ENCODE measurements around the gene KMT5B. TPM values are rescaled to one million over a fixed set of nuclear protein-coding genes. Genes with fewer than 3 reads are reported as not detected.

KMT5B gene
- total and polyA plus RNA-seq, 2 experiments from 2014 or later, result 26.4 to 31.0 TPM

DNA sequence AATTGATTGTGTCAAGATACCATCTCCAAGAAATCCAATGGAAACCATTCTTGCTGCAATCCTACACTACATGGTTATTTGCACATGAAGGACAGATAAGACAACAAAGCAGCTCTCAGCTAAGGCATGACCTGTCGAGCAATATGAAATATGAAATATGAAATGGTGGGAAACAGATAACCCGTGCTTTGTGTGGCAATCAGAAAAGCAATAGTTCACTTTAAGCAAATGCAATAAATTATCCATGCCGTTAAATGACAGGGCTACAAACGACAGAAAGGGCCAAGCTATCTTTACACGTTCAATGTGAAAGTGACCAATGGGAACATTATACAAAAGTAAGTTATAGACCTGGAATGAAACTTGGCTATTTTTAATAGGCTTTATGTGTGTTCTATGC, 35.2 kb downstream of the KMT5B start (continued):
- TF ChIP-seq, protein P1, sequence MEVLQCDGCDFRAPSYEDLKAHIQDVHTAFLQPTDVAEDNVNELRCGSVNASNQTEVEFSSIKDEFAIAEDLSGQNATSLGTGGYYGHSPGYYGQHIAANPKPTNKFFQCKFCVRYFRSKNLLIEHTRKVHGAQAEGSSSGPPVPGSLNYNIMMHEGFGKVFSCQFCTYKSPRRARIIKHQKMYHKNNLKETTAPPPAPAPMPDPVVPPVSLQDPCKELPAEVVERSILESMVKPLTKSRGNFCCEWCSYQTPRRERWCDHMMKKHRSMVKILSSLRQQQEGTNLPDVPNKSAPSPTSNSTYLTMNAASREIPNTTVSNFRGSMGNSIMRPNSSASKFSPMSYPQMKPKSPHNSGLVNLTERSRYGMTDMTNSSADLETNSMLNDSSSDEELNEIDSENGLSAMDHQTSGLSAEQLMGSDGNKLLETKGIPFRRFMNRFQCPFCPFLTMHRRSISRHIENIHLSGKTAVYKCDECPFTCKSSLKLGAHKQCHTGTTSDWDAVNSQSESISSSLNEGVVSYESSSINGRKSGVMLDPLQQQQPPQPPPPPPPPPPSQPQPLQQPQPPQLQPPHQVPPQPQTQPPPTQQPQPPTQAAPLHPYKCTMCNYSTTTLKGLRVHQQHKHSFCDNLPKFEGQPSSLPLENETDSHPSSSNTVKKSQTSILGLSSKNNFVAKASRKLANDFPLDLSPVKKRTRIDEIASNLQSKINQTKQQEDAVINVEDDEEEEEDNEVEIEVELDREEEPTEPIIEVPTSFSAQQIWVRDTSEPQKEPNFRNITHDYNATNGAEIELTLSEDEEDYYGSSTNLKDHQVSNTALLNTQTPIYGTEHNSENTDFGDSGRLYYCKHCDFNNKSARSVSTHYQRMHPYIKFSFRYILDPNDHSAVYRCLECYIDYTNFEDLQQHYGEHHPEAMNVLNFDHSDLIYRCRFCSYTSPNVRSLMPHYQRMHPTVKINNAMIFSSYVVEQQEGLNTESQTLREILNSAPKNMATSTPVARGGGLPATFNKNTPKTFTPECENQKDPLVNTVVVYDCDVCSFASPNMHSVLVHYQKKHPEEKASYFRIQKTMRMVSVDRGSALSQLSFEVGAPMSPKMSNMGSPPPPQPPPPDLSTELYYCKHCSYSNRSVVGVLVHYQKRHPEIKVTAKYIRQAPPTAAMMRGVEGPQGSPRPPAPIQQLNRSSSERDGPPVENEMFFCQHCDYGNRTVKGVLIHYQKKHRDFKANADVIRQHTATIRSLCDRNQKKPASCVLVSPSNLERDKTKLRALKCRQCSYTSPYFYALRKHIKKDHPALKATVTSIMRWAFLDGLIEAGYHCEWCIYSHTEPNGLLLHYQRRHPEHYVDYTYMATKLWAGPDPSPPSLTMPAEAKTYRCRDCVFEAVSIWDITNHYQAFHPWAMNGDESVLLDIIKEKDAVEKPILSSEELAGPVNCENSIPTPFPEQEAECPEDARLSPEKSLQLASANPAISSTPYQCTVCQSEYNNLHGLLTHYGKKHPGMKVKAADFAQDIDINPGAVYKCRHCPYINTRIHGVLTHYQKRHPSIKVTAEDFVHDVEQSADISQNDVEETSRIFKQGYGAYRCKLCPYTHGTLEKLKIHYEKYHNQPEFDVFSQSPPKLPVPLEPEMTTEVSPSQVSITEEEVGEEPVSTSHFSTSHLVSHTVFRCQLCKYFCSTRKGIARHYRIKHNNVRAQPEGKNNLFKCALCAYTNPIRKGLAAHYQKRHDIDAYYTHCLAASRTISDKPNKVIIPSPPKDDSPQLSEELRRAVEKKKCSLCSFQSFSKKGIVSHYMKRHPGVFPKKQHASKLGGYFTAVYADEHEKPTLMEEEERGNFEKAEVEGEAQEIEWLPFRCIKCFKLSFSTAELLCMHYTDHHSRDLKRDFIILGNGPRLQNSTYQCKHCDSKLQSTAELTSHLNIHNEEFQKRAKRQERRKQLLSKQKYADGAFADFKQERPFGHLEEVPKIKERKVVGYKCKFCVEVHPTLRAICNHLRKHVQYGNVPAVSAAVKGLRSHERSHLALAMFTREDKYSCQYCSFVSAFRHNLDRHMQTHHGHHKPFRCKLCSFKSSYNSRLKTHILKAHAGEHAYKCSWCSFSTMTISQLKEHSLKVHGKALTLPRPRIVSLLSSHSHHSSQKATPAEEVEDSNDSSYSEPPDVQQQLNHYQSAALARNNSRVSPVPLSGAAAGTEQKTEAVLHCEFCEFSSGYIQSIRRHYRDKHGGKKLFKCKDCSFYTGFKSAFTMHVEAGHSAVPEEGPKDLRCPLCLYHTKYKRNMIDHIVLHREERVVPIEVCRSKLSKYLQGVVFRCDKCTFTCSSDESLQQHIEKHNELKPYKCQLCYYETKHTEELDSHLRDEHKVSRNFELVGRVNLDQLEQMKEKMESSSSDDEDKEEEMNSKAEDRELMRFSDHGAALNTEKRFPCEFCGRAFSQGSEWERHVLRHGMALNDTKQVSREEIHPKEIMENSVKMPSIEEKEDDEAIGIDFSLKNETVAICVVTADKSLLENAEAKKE (CRISPR knock-in tag; IDR thresholded peaks at IDR 0.05), result no peak
- no peak for TF ChIP-seq ZNF331 (CRISPR knock-in tag; IDR thresholded peaks at IDR 0.05; ENCODE audit: low read depth)
- no peak for TF ChIP-seq JUNB (IDR thresholded peaks at IDR 0.05; ENCODE audit: unreplicated experiment)
- TF ChIP-seq EZH2phosphoT487 (IDR thresholded peaks at IDR 0.05; ENCODE audit: unreplicated experiment), result no peak
- no peak for TF ChIP-seq EZH2 (IDR thresholded peaks at IDR 0.05; ENCODE audit: low read depth, unreplicated experiment)
- no peak for TF ChIP-seq CREB1 (CRISPR knock-in tag; IDR thresholded peaks at IDR 0.05; ENCODE audit: low read depth)

- Histone ChIP-seq H3K79me2 (replicated peaks; ENCODE audit: insufficient read depth) (no peaks in the 10 kb centered on the region), H3K4me3 (no peak overlapping the region), H3F3A (replicated peaks; ENCODE audit: low read depth) (0 out of 2 replicates have a peak, but pooled peaks cover 3% of the 10 kb centered on the region), H3K36me3 (ENCODE audit: insufficient read depth) (peaks cover 44% of the 10 kb centered on the region), H3K4me2 (no peak overlapping the region), H4K20me1 (replicated peaks; ENCODE audit: insufficient read depth) (no peaks in the 10 kb centered on the region), H3K4me1 (ENCODE audit: insufficient read depth) (no peaks in the 10 kb centered on the region), H3K27ac (ENCODE audit: low read depth) (no peak overlapping the region), H3K9me2 (ENCODE audit: insufficient read depth) (no peaks in the 10 kb centered on the region), H2AFZ (no peak overlapping the region), H3K27me3 (ENCODE audit: insufficient read depth) (no peaks in the 10 kb centered on the region)
- H3K4me3 Mint-ChIP-seq, result no peak overlapping the region
- no peaks in the 10 kb centered on the region for H3K27me3 Mint-ChIP-seq (ENCODE audit: insufficient read depth, low read depth, poor library complexity)
- no peak for ATAC-seq
- no peak overlapping the region for H3K27ac Mint-ChIP-seq
- no peaks in the 10 kb centered on the region for H3K4me1 Mint-ChIP-seq
- H3K36me3 Mint-ChIP-seq (ENCODE audit: low read depth), result peaks cover 52% of the 10 kb centered on the region
- DNase-seq (ENCODE audit: low spot score), result no peak
- H3K9me3 Mint-ChIP-seq, result no peaks in the 10 kb centered on the region
- TF ChIP-seq STAT1 (IDR thresholded peaks at IDR 0.05; ENCODE audit: unreplicated experiment), result no peak
- no peak for TF ChIP-seq EZH2 (IDR thresholded peaks at IDR 0.05; ENCODE audit: low read depth, unreplicated experiment)
- no peak for TF ChIP-seq EZH2phosphoT487 (IDR thresholded peaks at IDR 0.05; ENCODE audit: unreplicated experiment)
- no peak for TF ChIP-seq JUNB (IDR thresholded peaks at IDR 0.05; ENCODE audit: unreplicated experiment)
- no peak for TF ChIP-seq ZNF331 (CRISPR knock-in tag; IDR thresholded peaks at IDR 0.05; ENCODE audit: low read depth)
- TF ChIP-seq, protein P1 (CRISPR knock-in tag; IDR thresholded peaks at IDR 0.05), result no peak
- no peak for TF ChIP-seq NANOG (IDR thresholded peaks at IDR 0.05; ENCODE audit: borderline replicate concordance)
- no peak for TF ChIP-seq ETS1 (IDR thresholded peaks at IDR 0.05)
Measured at GRCh38 chr11:68173926-68174325, 39.2 kb downstream of the KMT5B start.
